Measurements from ENCODE around the gene RTN4R. TPM values are rescaled to one million over a fixed set of nuclear protein-coding genes. Genes with fewer than 3 reads are reported as not detected.

RTN4R gene
- total RNA-seq, 4 donors from 2014 or later = 2.5 to 6.9 (median 3.6) TPM

GRCh38 chr22:20224256-20224626 lies 43.9 kb downstream of the RTN4R start:
- TF ChIP-seq, protein P1, sequence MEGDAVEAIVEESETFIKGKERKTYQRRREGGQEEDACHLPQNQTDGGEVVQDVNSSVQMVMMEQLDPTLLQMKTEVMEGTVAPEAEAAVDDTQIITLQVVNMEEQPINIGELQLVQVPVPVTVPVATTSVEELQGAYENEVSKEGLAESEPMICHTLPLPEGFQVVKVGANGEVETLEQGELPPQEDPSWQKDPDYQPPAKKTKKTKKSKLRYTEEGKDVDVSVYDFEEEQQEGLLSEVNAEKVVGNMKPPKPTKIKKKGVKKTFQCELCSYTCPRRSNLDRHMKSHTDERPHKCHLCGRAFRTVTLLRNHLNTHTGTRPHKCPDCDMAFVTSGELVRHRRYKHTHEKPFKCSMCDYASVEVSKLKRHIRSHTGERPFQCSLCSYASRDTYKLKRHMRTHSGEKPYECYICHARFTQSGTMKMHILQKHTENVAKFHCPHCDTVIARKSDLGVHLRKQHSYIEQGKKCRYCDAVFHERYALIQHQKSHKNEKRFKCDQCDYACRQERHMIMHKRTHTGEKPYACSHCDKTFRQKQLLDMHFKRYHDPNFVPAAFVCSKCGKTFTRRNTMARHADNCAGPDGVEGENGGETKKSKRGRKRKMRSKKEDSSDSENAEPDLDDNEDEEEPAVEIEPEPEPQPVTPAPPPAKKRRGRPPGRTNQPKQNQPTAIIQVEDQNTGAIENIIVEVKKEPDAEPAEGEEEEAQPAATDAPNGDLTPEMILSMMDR (IDR thresholded peaks at IDR 0.05) = no peak
- TF ChIP-seq POLR2A (IDR thresholded peaks at IDR 0.05) (no peak), EP300 (IDR thresholded peaks at IDR 0.05) (no peak)
- peaks cover 0 to 10% of the 10 kb centered on the region in 2 donors for H3K27me3 ChIP-seq
- no peak overlapping the region for H3K27ac ChIP-seq
- H3K36me3 ChIP-seq = no peaks in the 10 kb centered on the region
- no peak overlapping the region for H3K4me3 ChIP-seq
- WGBS, 2 donors = 76 to 79% methylated on average over 2 to 3 of the region's 3 CpGs
- H3K4me1 ChIP-seq = no peaks in the 10 kb centered on the region
- H3K9me3 ChIP-seq = peaks cover 0 to 5% (median 0%) of the 10 kb centered on the region in 4 donors
- DNase-seq (ENCODE audit: low spot score in 2 of 2) = no peak

- H3K27ac ChIP-seq = no peak overlapping the region
- H3K27me3 ChIP-seq = peaks cover 0 to 4% of the 10 kb centered on the region in 2 donors
- 80 to 82% methylated on average over 18 to 24 of the region's 29 CpGs for WGBS, 2 donors
- TF ChIP-seq, protein P1 (IDR thresholded peaks at IDR 0.05) = no peak
- TF ChIP-seq POLR2A (IDR thresholded peaks at IDR 0.05) = no peak
- TF ChIP-seq EP300 (IDR thresholded peaks at IDR 0.05) = no peak
- H3K9me3 ChIP-seq = peaks cover 0 to 5% (median 0%) of the 10 kb centered on the region in 4 donors
- H3K36me3 ChIP-seq = no peaks in the 10 kb centered on the region
- no peak overlapping the region for H3K4me3 ChIP-seq
- no peaks in the 10 kb centered on the region for H3K4me1 ChIP-seq
- no peak for DNase-seq (ENCODE audit: low spot score in 2 of 2)
Measured at GRCh38 chr22:20223421-20224255, 44.5 kb downstream of the RTN4R start.

DNA sequence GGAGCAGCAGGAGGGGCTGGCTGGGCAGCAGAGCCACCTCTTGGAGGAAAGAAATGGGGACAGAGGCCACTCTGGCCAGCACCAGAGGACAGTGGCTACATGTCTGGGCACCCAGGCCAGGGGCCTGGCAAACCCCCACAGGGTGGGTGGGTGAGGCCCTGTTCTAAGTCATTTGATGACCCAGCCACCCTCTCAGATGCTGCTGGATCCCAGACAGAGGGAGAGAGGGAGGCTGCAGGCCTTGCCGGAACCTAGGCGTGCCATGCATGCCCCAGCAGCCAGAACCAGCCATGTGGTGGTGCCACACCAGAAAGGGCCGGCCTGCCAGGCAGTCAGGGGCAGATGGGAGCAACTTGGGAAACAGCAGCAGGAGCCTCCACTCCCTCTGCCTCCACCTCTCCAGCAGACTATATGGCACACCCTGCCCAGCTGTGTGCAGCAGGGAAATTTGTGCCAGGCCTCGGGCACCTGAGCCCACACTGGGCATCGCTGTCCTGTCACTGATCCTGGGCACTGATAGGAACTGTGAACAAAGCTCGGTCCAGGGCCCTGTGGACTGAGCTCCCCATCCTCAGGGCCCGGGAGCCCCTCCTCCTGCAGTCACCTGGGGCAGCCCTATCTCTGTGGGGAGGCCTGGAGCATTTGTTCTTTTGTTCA lies 45.2 kb downstream of the RTN4R start:
- TF ChIP-seq EP300 (IDR thresholded peaks at IDR 0.05) (no peak), POLR2A (IDR thresholded peaks at IDR 0.05) (no peak)
- TF ChIP-seq, protein P1 (IDR thresholded peaks at IDR 0.05) = no peak
- H3K4me3 ChIP-seq = no peak overlapping the region
- peaks cover 0 to 5% (median 0%) of the 10 kb centered on the region in 4 donors for H3K9me3 ChIP-seq
- no peaks in the 10 kb centered on the region for H3K36me3 ChIP-seq
- H3K27me3 ChIP-seq = peaks cover 0 to 7% of the 10 kb centered on the region in 2 donors
- no peaks in the 10 kb centered on the region for H3K4me1 ChIP-seq
- no peak for DNase-seq (ENCODE audit: low spot score in 2 of 2)
- H3K27ac ChIP-seq = no peak overlapping the region
- 86 to 89% methylated on average over 5 to 6 of the region's 7 CpGs for WGBS, 2 donors

DNA sequence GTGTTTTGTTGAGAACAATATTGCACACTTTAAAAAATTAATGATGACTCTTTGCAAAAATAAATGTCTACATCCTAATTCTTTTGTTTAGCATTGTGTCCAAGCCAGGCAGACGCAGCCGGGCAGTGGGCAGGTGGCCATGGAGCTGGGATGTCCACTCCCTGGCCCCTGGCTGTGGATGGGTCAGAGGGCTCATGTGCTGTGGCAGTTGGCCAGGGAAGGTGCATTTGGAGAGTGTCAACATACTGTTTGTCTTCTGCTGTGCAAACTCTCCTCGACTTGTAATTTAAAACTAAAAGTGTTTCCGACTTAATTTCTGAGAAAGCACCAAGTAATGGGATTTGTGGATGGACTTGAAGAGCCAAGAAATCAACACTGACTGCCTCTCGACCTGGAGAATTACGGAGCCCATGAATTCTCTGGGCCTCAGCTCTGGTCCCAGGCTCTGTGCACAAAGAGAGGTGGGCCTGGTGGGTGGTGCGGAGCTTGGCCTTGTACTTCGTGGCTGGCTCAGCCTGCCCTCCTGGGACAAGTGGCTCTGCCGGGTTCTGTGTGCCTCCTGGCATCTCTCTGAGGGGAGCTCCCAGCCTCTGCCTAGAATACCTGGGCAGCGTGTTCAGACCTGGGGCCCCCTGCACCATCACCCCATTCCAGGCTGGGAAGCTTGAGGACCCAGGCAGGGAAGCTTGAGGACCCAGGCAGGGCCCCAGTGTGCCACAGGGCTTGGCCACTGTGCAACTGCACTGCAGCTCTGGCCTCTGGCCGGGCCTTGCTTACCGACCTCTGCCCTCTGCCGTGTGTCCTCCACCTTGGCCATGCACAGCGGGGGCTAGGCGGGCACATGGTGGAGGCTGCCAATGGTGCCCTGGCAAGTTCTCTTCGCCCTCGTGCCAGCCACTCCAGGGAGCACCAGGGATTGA lies 46.4 kb downstream of the RTN4R start:
- no peaks in the 10 kb centered on the region for H3K4me1 ChIP-seq
- H3K27me3 ChIP-seq = peaks cover 0 to 7% of the 10 kb centered on the region in 2 donors
- peaks cover 0 to 5% (median 0%) of the 10 kb centered on the region in 4 donors for H3K9me3 ChIP-seq
- no peak overlapping the region for H3K27ac ChIP-seq
- DNase-seq (ENCODE audit: low spot score in 2 of 2) = no peak
- TF ChIP-seq, protein P1 (IDR thresholded peaks at IDR 0.05) = no peak
- TF ChIP-seq EP300 (IDR thresholded peaks at IDR 0.05) = no peak
- no peak for TF ChIP-seq POLR2A (IDR thresholded peaks at IDR 0.05)
- no peak overlapping the region for H3K4me3 ChIP-seq
- 58 to 71% methylated on average over 15 to 17 of the region's 17 CpGs for WGBS, 2 donors
- no peaks in the 10 kb centered on the region for H3K36me3 ChIP-seq

All from tibial nerve (tissue), 4 donors.